ENCODE results near the gene NHLRC2.
A peak's percentile ranks its signal among the peaks of the same experiment; 100 is the strongest.
"Not testable (repeated sequence)": the region's sequence is repeated elsewhere in the genome, so short reads cannot be mapped to it uniquely, and the experiment has no call there.

The NHLRC2 gene

GRCh38 chr10:113854013-113854760 lies at the start of gene NHLRC2, which contains the start of gene DCLRE1A:
Gene NHLRC2 (plus strand): TSS chr10:113854661. CDS start chr10:113854873, 212 bp downstream.
Gene DCLRE1A (minus strand): TSS chr10:113854082. CDS start chr10:113853182, 900 bp downstream.
- no peaks in the 10 kb centered on the region for H3K27me3 ChIP-seq (ENCODE audit: low read depth, low read length)
- H3K36me3 ChIP-seq (ENCODE audit: control insufficient read depth in 1 of 2, insufficient read depth in 2 of 2, low read length in 2 of 2), result peaks cover 3 to 8% of the 10 kb centered on the region in 2 donors
- peak within 1 kb of the TSS; percentile 97 for H3K27ac ChIP-seq (ENCODE audit: low read length)
- H3K4me3 ChIP-seq (ENCODE audit: low read depth in 1 of 2, low read length in 2 of 2), result peak within 1 kb of the TSS; percentile 90 to 92
- peaks cover 17 to 52% of the 10 kb centered on the region in 2 donors for H3K4me1 ChIP-seq (ENCODE audit: control insufficient read depth in 1 of 2, insufficient read depth in 2 of 2, low read length in 2 of 2)
- no peaks in the 10 kb centered on the region for H3K9me3 ChIP-seq (ENCODE audit: control insufficient read depth in 1 of 2, low read length in 2 of 2)

- Histone ChIP-seq H3K4me1 (ENCODE audit: control insufficient read depth in 1 of 2, insufficient read depth in 2 of 2, low read length in 2 of 2) (peaks cover 0 to 8% of the 10 kb centered on the region in 2 donors), H3K36me3 (ENCODE audit: control insufficient read depth in 1 of 2, insufficient read depth in 2 of 2, low read length in 2 of 2) (no peaks in the 10 kb centered on the region), H3K27ac (ENCODE audit: low read length) (no peak overlapping the region), H3K27me3 (ENCODE audit: low read depth, low read length) (no peaks in the 10 kb centered on the region), H3K9me3 (ENCODE audit: control insufficient read depth in 1 of 2, low read length in 2 of 2) (no peaks in the 10 kb centered on the region), H3K4me3 (ENCODE audit: low read depth in 1 of 2, low read length in 2 of 2) (no peak overlapping the region)
Measured at GRCh38 chr10:113806503-113806902, 48.0 kb upstream of the NHLRC2 start.

- no peak overlapping the region for H3K27ac ChIP-seq (ENCODE audit: low read length)
- H3K36me3 ChIP-seq (ENCODE audit: control insufficient read depth in 1 of 2, insufficient read depth in 2 of 2, low read length in 2 of 2), result no peaks in the 10 kb centered on the region
- H3K9me3 ChIP-seq (ENCODE audit: control insufficient read depth in 1 of 2, low read length in 2 of 2), result no peaks in the 10 kb centered on the region
- no peaks in the 10 kb centered on the region for H3K27me3 ChIP-seq (ENCODE audit: low read depth, low read length)
- no peaks in the 10 kb centered on the region for H3K4me1 ChIP-seq (ENCODE audit: control insufficient read depth in 1 of 2, insufficient read depth in 2 of 2, low read length in 2 of 2)
- H3K4me3 ChIP-seq (ENCODE audit: low read depth in 1 of 2, low read length in 2 of 2), result no peak overlapping the region
Measured at GRCh38 chr10:113808168-113808567, 46.3 kb upstream of the NHLRC2 start.

- not testable (repeated sequence) for H3K4me3 ChIP-seq (ENCODE audit: low read depth in 1 of 2, low read length in 2 of 2); H3K36me3 ChIP-seq (ENCODE audit: control insufficient read depth in 1 of 2, insufficient read depth in 2 of 2, low read length in 2 of 2); H3K27ac ChIP-seq (ENCODE audit: low read length); H3K4me1 ChIP-seq (ENCODE audit: control insufficient read depth in 1 of 2, insufficient read depth in 2 of 2, low read length in 2 of 2); H3K9me3 ChIP-seq (ENCODE audit: control insufficient read depth in 1 of 2, low read length in 2 of 2); H3K27me3 ChIP-seq (ENCODE audit: low read depth, low read length)
Measured at GRCh38 chr10:113814700-113815099, 39.8 kb upstream of the NHLRC2 start.

- H3K9me3 ChIP-seq (ENCODE audit: control insufficient read depth in 1 of 2, low read length in 2 of 2), result no peaks in the 10 kb centered on the region
- H3K4me3 ChIP-seq (ENCODE audit: low read depth in 1 of 2, low read length in 2 of 2), result no peak overlapping the region
- H3K27me3 ChIP-seq (ENCODE audit: low read depth, low read length), result no peaks in the 10 kb centered on the region
- H3K27ac ChIP-seq (ENCODE audit: low read length), result no peak overlapping the region
- H3K36me3 ChIP-seq (ENCODE audit: control insufficient read depth in 1 of 2, insufficient read depth in 2 of 2, low read length in 2 of 2), result no peaks in the 10 kb centered on the region
- H3K4me1 ChIP-seq (ENCODE audit: control insufficient read depth in 1 of 2, insufficient read depth in 2 of 2, low read length in 2 of 2), result no peaks in the 10 kb centered on the region
Measured at GRCh38 chr10:113819989-113820388, 34.5 kb upstream of the NHLRC2 start.

- Histone ChIP-seq H3K9me3 (ENCODE audit: control insufficient read depth in 1 of 2, low read length in 2 of 2) (no peaks in the 10 kb centered on the region), H3K27ac (ENCODE audit: low read length) (no peak overlapping the region), H3K4me3 (ENCODE audit: low read depth in 1 of 2, low read length in 2 of 2) (no peak overlapping the region), H3K27me3 (ENCODE audit: low read depth, low read length) (no peaks in the 10 kb centered on the region), H3K4me1 (ENCODE audit: control insufficient read depth in 1 of 2, insufficient read depth in 2 of 2, low read length in 2 of 2) (no peaks in the 10 kb centered on the region), H3K36me3 (ENCODE audit: control insufficient read depth in 1 of 2, insufficient read depth in 2 of 2, low read length in 2 of 2) (no peaks in the 10 kb centered on the region)
Measured at GRCh38 chr10:113820507-113820906, 34.0 kb upstream of the NHLRC2 start.

GRCh38 chr10:113821306-113821705 lies 33.2 kb upstream of the NHLRC2 start:
- H3K27me3 ChIP-seq (ENCODE audit: low read depth, low read length); H3K36me3 ChIP-seq (ENCODE audit: control insufficient read depth in 1 of 2, insufficient read depth in 2 of 2, low read length in 2 of 2); H3K9me3 ChIP-seq (ENCODE audit: control insufficient read depth in 1 of 2, low read length in 2 of 2); H3K4me1 ChIP-seq (ENCODE audit: control insufficient read depth in 1 of 2, insufficient read depth in 2 of 2, low read length in 2 of 2); H3K4me3 ChIP-seq (ENCODE audit: low read depth in 1 of 2, low read length in 2 of 2); H3K27ac ChIP-seq (ENCODE audit: low read length): not testable (repeated sequence)

GRCh38 chr10:113822174-113822573 lies 32.3 kb upstream of the NHLRC2 start:
- H3K27me3 ChIP-seq (ENCODE audit: low read depth, low read length), result no peaks in the 10 kb centered on the region
- H3K4me1 ChIP-seq (ENCODE audit: control insufficient read depth in 1 of 2, insufficient read depth in 2 of 2, low read length in 2 of 2), result no peaks in the 10 kb centered on the region
- no peaks in the 10 kb centered on the region for H3K9me3 ChIP-seq (ENCODE audit: control insufficient read depth in 1 of 2, low read length in 2 of 2)
- no peak overlapping the region for H3K27ac ChIP-seq (ENCODE audit: low read length)
- no peak overlapping the region for H3K4me3 ChIP-seq (ENCODE audit: low read depth in 1 of 2, low read length in 2 of 2)
- no peaks in the 10 kb centered on the region for H3K36me3 ChIP-seq (ENCODE audit: control insufficient read depth in 1 of 2, insufficient read depth in 2 of 2, low read length in 2 of 2)

GRCh38 chr10:113823389-113823788 lies 31.1 kb upstream of the NHLRC2 start:
- no peaks in the 10 kb centered on the region for H3K9me3 ChIP-seq (ENCODE audit: control insufficient read depth in 1 of 2, low read length in 2 of 2)
- H3K27ac ChIP-seq (ENCODE audit: low read length), result no peak overlapping the region
- H3K27me3 ChIP-seq (ENCODE audit: low read depth, low read length), result no peaks in the 10 kb centered on the region
- H3K4me3 ChIP-seq (ENCODE audit: low read depth in 1 of 2, low read length in 2 of 2), result no peak overlapping the region
- no peaks in the 10 kb centered on the region for H3K4me1 ChIP-seq (ENCODE audit: control insufficient read depth in 1 of 2, insufficient read depth in 2 of 2, low read length in 2 of 2)
- no peaks in the 10 kb centered on the region for H3K36me3 ChIP-seq (ENCODE audit: control insufficient read depth in 1 of 2, insufficient read depth in 2 of 2, low read length in 2 of 2)

GRCh38 chr10:113825791-113826190 lies 28.7 kb upstream of the NHLRC2 start:
- H3K27ac ChIP-seq (ENCODE audit: low read length), result no peak overlapping the region
- H3K4me3 ChIP-seq (ENCODE audit: low read depth in 1 of 2, low read length in 2 of 2), result no peak overlapping the region
- H3K36me3 ChIP-seq (ENCODE audit: control insufficient read depth in 1 of 2, insufficient read depth in 2 of 2, low read length in 2 of 2), result no peaks in the 10 kb centered on the region
- H3K27me3 ChIP-seq (ENCODE audit: low read depth, low read length), result no peaks in the 10 kb centered on the region
- H3K4me1 ChIP-seq (ENCODE audit: control insufficient read depth in 1 of 2, insufficient read depth in 2 of 2, low read length in 2 of 2), result no peaks in the 10 kb centered on the region
- H3K9me3 ChIP-seq (ENCODE audit: control insufficient read depth in 1 of 2, low read length in 2 of 2), result no peaks in the 10 kb centered on the region

GRCh38 chr10:113828567-113828966 lies 25.9 kb upstream of the NHLRC2 start:
- not testable (repeated sequence) for H3K4me1 ChIP-seq (ENCODE audit: control insufficient read depth in 1 of 2, insufficient read depth in 2 of 2, low read length in 2 of 2); H3K4me3 ChIP-seq (ENCODE audit: low read depth in 1 of 2, low read length in 2 of 2); H3K36me3 ChIP-seq (ENCODE audit: control insufficient read depth in 1 of 2, insufficient read depth in 2 of 2, low read length in 2 of 2); H3K9me3 ChIP-seq (ENCODE audit: control insufficient read depth in 1 of 2, low read length in 2 of 2); H3K27ac ChIP-seq (ENCODE audit: low read length); H3K27me3 ChIP-seq (ENCODE audit: low read depth, low read length)

- peaks cover 3 to 8% of the 10 kb centered on the region in 2 donors for H3K36me3 ChIP-seq (ENCODE audit: control insufficient read depth in 1 of 2, insufficient read depth in 2 of 2, low read length in 2 of 2)
- no peak overlapping the region for H3K4me3 ChIP-seq (ENCODE audit: low read depth in 1 of 2, low read length in 2 of 2)
- H3K27me3 ChIP-seq (ENCODE audit: low read depth, low read length), result no peaks in the 10 kb centered on the region
- H3K27ac ChIP-seq (ENCODE audit: low read length), result no peak overlapping the region
- no peaks in the 10 kb centered on the region for H3K9me3 ChIP-seq (ENCODE audit: control insufficient read depth in 1 of 2, low read length in 2 of 2)
- no peaks in the 10 kb centered on the region for H3K4me1 ChIP-seq (ENCODE audit: control insufficient read depth in 1 of 2, insufficient read depth in 2 of 2, low read length in 2 of 2)
Measured at GRCh38 chr10:113842171-113842570, 12.3 kb upstream of the NHLRC2 start.
